ENCODE results near the gene STAC. TPM values are rescaled to one million over a fixed set of nuclear protein-coding genes. Genes with fewer than 3 reads are reported as not detected.

The STAC gene
- total RNA-seq, 1 donor from 2014 or later = 21.7 TPM

GRCh38 chr3:36408146-36408545, 27.8 kb downstream of the STAC start:
- H3K4me3 ChIP-seq (ENCODE audit: low read depth, low read length) = no peak overlapping the region
- DNase-seq (ENCODE audit: low read depth) = no peak
- peak; percentile 53 for TF ChIP-seq CTCF (conservative IDR thresholded peaks at IDR 0.05; ENCODE audit: low read depth, low read length)

DNA sequence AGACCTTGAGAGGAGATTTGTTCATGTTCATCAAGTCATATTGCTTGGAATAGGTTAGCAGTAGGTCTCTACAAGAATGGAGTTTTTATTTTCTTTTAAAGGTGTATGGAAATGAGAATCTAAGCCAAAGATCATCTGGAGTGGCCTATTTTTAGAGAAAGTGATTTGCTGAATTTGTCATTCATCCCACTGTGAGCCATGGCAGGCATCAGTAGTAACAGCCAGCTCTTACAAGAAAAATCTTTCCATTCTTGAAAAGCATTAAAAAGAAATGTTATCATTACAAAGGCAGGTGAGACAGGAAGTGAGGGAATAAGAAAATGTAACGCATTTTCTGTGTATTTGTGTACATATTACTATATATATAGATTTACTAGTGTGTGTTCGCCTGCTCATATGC, 29.6 kb downstream of the STAC start:
- no peak overlapping the region for H3K4me3 ChIP-seq (ENCODE audit: low read depth, low read length)
- DNase-seq (ENCODE audit: low read depth) = no peak
- no peak for TF ChIP-seq CTCF (conservative IDR thresholded peaks at IDR 0.05; ENCODE audit: low read depth, low read length)

DNA sequence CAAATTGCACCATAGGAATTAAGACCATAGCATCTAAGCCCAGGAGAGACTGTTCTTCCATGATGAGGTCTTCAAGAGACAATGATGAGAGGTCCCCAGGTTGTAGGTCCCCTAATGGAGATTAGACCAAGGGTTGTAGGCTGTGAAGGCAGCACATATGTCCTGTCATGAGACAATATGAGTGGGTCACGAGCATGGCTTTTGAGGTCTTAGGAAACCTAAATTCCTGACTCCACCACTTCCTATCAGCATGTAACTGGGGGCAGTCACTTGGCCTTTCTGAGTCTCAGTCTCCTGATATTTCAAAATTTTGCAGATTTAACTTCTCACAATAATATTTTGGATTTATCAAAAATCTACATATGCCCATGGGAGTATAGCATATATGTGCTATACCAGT, 31.3 kb downstream of the STAC start:
- no peak for DNase-seq (ENCODE audit: low read depth)
- no peak for TF ChIP-seq CTCF (conservative IDR thresholded peaks at IDR 0.05; ENCODE audit: low read depth, low read length)
- H3K4me3 ChIP-seq (ENCODE audit: low read depth, low read length) = no peak overlapping the region

- no peak for TF ChIP-seq CTCF (conservative IDR thresholded peaks at IDR 0.05; ENCODE audit: low read depth, low read length)
- H3K4me3 ChIP-seq (ENCODE audit: low read depth, low read length) = no peak overlapping the region
- DNase-seq (ENCODE audit: low read depth) = no peak
Measured at GRCh38 chr3:36416599-36416998, 36.3 kb downstream of the STAC start.

DNA sequence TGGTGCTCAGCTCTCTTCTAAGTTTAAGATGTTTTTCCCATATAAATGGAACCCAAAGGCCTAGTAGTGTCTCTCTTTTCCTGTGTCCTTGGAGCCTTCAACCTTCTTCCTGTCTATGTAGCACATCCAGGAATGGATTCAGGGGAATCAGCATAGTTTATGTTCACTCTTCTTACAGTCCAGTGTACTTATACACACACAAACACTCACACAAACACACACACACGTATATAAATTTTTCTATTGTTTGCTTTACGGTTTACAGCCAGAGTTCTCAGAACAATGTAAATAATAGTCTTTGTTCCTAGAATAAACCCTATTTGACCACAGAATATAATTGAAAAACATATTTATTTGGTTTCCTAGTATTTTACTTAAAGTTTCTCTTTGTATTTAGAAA, 36.9 kb downstream of the STAC start:
- DNase-seq (ENCODE audit: low read depth) = no peak
- TF ChIP-seq CTCF (conservative IDR thresholded peaks at IDR 0.05; ENCODE audit: low read depth, low read length) = no peak
- H3K4me3 ChIP-seq (ENCODE audit: low read depth, low read length) = no peak overlapping the region

- H3K4me3 ChIP-seq (ENCODE audit: low read depth, low read length) = no peak overlapping the region
- peak; percentile 57 for DNase-seq (ENCODE audit: low read depth)
- TF ChIP-seq CTCF (conservative IDR thresholded peaks at IDR 0.05; ENCODE audit: low read depth, low read length) = no peak
Measured at GRCh38 chr3:36418296-36418695, 38.0 kb downstream of the STAC start.

GRCh38 chr3:36428445-36428844, 48.1 kb downstream of the STAC start:
- DNase-seq (ENCODE audit: low read depth) = no peak
- TF ChIP-seq CTCF (conservative IDR thresholded peaks at IDR 0.05; ENCODE audit: low read depth, low read length) = no peak
- H3K4me3 ChIP-seq (ENCODE audit: low read depth, low read length) = no peak overlapping the region
